Trophoblast cell (in vitro differentiated cells and primary cell): ENCODE measurements around the gene OTOG.

Experiments used
- DNase-seq, 2 donors: peaks; one replicate each; pipeline ENCODE4 v3.0.0-alpha.2; 2016
- H2AFZ ChIP-seq: 2 replicates; pipeline ENCODE4 v1.6.1; 2013; ENCODE audit warnings: low read length, moderate library complexity, mild to moderate bottlenecking; ENCODE audit not compliant: insufficient read depth, poor library complexity
- H2AK5ac ChIP-seq: 2 replicates; pipeline ENCODE4 v1.6.1; 2013; ENCODE audit warnings: mild to moderate bottlenecking, low read length
- H2BK120ac ChIP-seq: 2 replicates; pipeline ENCODE4 v1.6.1; 2013; ENCODE audit warnings: low read length, mild to moderate bottlenecking, moderate library complexity; ENCODE audit not compliant: insufficient read depth, poor library complexity
- H2BK12ac ChIP-seq: 2 replicates; pipeline ENCODE4 v1.6.1; 2013; ENCODE audit warnings: mild to moderate bottlenecking, low read length, moderate library complexity
- H2BK5ac ChIP-seq: 2 replicates; pipeline ENCODE4 v1.6.1; 2013; ENCODE audit warnings: low read length, low read depth, moderate library complexity, mild to moderate bottlenecking; ENCODE audit not compliant: poor library complexity
- H3K14ac ChIP-seq: 2 replicates; pipeline ENCODE4 v1.6.1; 2013; ENCODE audit warnings: mild to moderate bottlenecking, low read length
- H3K18ac ChIP-seq: 2 replicates; pipeline ENCODE4 v1.6.1; 2013; ENCODE audit warnings: mild to moderate bottlenecking, low read length
- H3K23ac ChIP-seq: 2 replicates; pipeline ENCODE4 v1.6.1; 2013; ENCODE audit warnings: low read length
- H3K27ac ChIP-seq: 2 replicates; pipeline ENCODE4 v1.5.1; 2013; ENCODE audit warnings: low read depth, mild to moderate bottlenecking, inconsistent platforms, low read length, moderate library complexity
- H3K27me3 ChIP-seq: 2 replicates; pipeline ENCODE4 v1.6.1; 2013; ENCODE audit warnings: inconsistent platforms, mild to moderate bottlenecking, low read length, moderate library complexity; ENCODE audit not compliant: insufficient read depth
- H3K36me3 ChIP-seq, 2 experiments: 1 replicate in 1 of 2; 2 replicates in 1 of 2; pipeline ENCODE4 v1.6.1; 2013; ENCODE audit warnings: low read length in 2 of 2, mild to moderate bottlenecking in 2 of 2, moderate library complexity in 1 of 2; ENCODE audit not compliant: insufficient read depth in 2 of 2, control insufficient read depth in 1 of 2
- H3K4ac ChIP-seq: 2 replicates; pipeline ENCODE4 v1.6.1; 2013; ENCODE audit warnings: low read depth, mild to moderate bottlenecking, low read length, moderate library complexity
- H3K4me1 ChIP-seq, 2 experiments: 1 replicate in 1 of 2; 2 replicates in 1 of 2; pipeline ENCODE4 v1.6.1; 2013; ENCODE audit warnings: low read length in 2 of 2, mild to moderate bottlenecking in 2 of 2, moderate library complexity in 1 of 2; ENCODE audit not compliant: insufficient read depth in 2 of 2, control insufficient read depth in 1 of 2
- H3K4me2 ChIP-seq: 2 replicates; pipeline ENCODE4 v1.6.1; 2013; ENCODE audit warnings: inconsistent platforms, mild to moderate bottlenecking, low read length, moderate library complexity
- H3K4me3 ChIP-seq: 2 replicates; pipeline ENCODE4 v1.5.1; 2013; ENCODE audit warnings: mild to moderate bottlenecking, low read depth, low read length, inconsistent platforms
- H3K79me1 ChIP-seq: one replicate; pipeline ENCODE4 v1.6.1; 2013; ENCODE audit warnings: low read length
- H3K79me2 ChIP-seq: 2 replicates; pipeline ENCODE4 v1.6.1; 2013; ENCODE audit warnings: low read length, mild to moderate bottlenecking; ENCODE audit not compliant: control insufficient read depth, insufficient read depth, poor library complexity
- H3K9ac ChIP-seq: 2 replicates; pipeline ENCODE4 v1.6.1; 2013; ENCODE audit warnings: mild to moderate bottlenecking, low read length
- H3K9me3 ChIP-seq: 2 replicates; pipeline ENCODE4 v1.6.1; 2013; ENCODE audit warnings: low read depth, mild to moderate bottlenecking, control low read depth, inconsistent platforms, low read length; ENCODE audit not compliant: insufficient read depth
- H4K12ac ChIP-seq: 2 replicates; pipeline ENCODE4 v1.6.1; 2013; ENCODE audit warnings: low read depth, mild to moderate bottlenecking, low read length, moderate library complexity
- H4K8ac ChIP-seq: 2 replicates; pipeline ENCODE4 v1.6.1; 2013; ENCODE audit warnings: low read depth, mild to moderate bottlenecking, low read length, moderate library complexity
- H4K91ac ChIP-seq: one replicate; pipeline ENCODE4 v1.6.1; 2013; ENCODE audit warnings: low read depth, mild to moderate bottlenecking, low read length, moderate library complexity
- WGBS: extraction: QIAGEN DNeasy Blood & Tissue Kit; methylation state at CpG from one replicate; pipeline ENCODE4 v1.1.7; 2013; ENCODE audit warnings: missing lambda C conversion rate; ENCODE audit not compliant: insufficient read length, insufficient coverage; ENCODE audit errors: extremely low coverage; 5-methylcytosine and 5-hydroxymethylcytosine counted together

Gene OTOG

GRCh38 chr11:17533778-17534415, 13.2 kb upstream of the OTOG start:
- no peaks in the 10 kb centered on the region for H3K4me1 ChIP-seq
- no peak overlapping the region for H3K18ac ChIP-seq
- H3K14ac ChIP-seq: no peak overlapping the region
- no peaks in the 10 kb centered on the region for H3K9me3 ChIP-seq
- no peaks in the 10 kb centered on the region for H3K36me3 ChIP-seq
- H3K27ac ChIP-seq: no peak overlapping the region
- H3K79me1 ChIP-seq: no peaks in the 10 kb centered on the region
- H3K4ac ChIP-seq: no peak overlapping the region
- WGBS: no CpG with 5 or more reads among the region's 11 CpGs
- no peak overlapping the region for H3K4me3 ChIP-seq
- H3K23ac ChIP-seq: no peak overlapping the region
- H2AK5ac ChIP-seq: no peak overlapping the region
- DNase-seq: no peak
- H3K27me3 ChIP-seq: no peaks in the 10 kb centered on the region
- H3K9ac ChIP-seq: no peak overlapping the region
- H4K12ac ChIP-seq: no peak overlapping the region
- no peak overlapping the region for H4K8ac ChIP-seq
- H4K91ac ChIP-seq: no peak overlapping the region
- no peak overlapping the region for H2BK5ac ChIP-seq
- no peak overlapping the region for H2BK120ac ChIP-seq
- H3K79me2 ChIP-seq: no peaks in the 10 kb centered on the region
- no peak overlapping the region for H3K4me2 ChIP-seq
- H2BK12ac ChIP-seq: no peak overlapping the region
- H2AFZ ChIP-seq: no peak overlapping the region

- WGBS: no CpG with 5 or more reads among the region's 3 CpGs
- Histone ChIP-seq H4K8ac (no peak overlapping the region), H3K23ac (no peak overlapping the region)
These were observed 11.6 kb upstream of the OTOG start for GRCh38 chr11:17535488-17535887.

GRCh38 chr11:17537261-17537660, 9.8 kb upstream of the OTOG start:
- DNase-seq: no peak

More at GRCh38 chr11:17535488-17535887, 11.6 kb upstream of the OTOG start:
- H4K91ac ChIP-seq: no peak overlapping the region
- H3K14ac ChIP-seq: no peak overlapping the region
- H3K4ac ChIP-seq: no peak overlapping the region
- no peaks in the 10 kb centered on the region for H3K36me3 ChIP-seq
- no peak overlapping the region for H3K27ac ChIP-seq
- H3K27me3 ChIP-seq: no peaks in the 10 kb centered on the region
- no peak overlapping the region for H3K4me2 ChIP-seq
- no peak overlapping the region for H3K9ac ChIP-seq
- H2AK5ac ChIP-seq: no peak overlapping the region
- H2AFZ ChIP-seq: no peak overlapping the region
- H3K9me3 ChIP-seq: no peaks in the 10 kb centered on the region
- H3K79me2 ChIP-seq: no peaks in the 10 kb centered on the region
- no peak overlapping the region for H2BK120ac ChIP-seq
- no peaks in the 10 kb centered on the region for H3K79me1 ChIP-seq
- DNase-seq: no peak
- H4K12ac ChIP-seq: no peak overlapping the region
- H2BK12ac ChIP-seq: no peak overlapping the region
- no peak overlapping the region for H3K18ac ChIP-seq
- no peaks in the 10 kb centered on the region for H3K4me1 ChIP-seq
- no peak overlapping the region for H3K4me3 ChIP-seq
- H2BK5ac ChIP-seq: no peak overlapping the region

GRCh38 chr11:17538054-17538453, 9.0 kb upstream of the OTOG start:
- DNase-seq: no peak
- Histone ChIP-seq H4K12ac (no peak overlapping the region), H3K4me3 (no peak overlapping the region), H2BK120ac (no peak overlapping the region), H3K36me3 (no peaks in the 10 kb centered on the region), H2AK5ac (no peak overlapping the region), H3K14ac (no peak overlapping the region), H4K91ac (no peak overlapping the region), H3K27me3 (no peaks in the 10 kb centered on the region), H3K4ac (no peak overlapping the region), H4K8ac (no peak overlapping the region), H3K23ac (no peak overlapping the region), H3K79me2 (no peaks in the 10 kb centered on the region), H3K18ac (no peak overlapping the region), H3K79me1 (no peaks in the 10 kb centered on the region), H2BK12ac (no peak overlapping the region), H3K4me2 (no peak overlapping the region), H2AFZ (no peak overlapping the region), H2BK5ac (no peak overlapping the region), H3K9ac (no peak overlapping the region), H3K27ac (no peak overlapping the region), H3K4me1 (no peaks in the 10 kb centered on the region), H3K9me3 (no peaks in the 10 kb centered on the region)
- no CpG with 5 or more reads among the region's 1 CpG for WGBS

More at GRCh38 chr11:17537261-17537660, 9.8 kb upstream of the OTOG start:
- Histone ChIP-seq H3K36me3 (no peaks in the 10 kb centered on the region), H3K4me1 (no peaks in the 10 kb centered on the region), H3K4me3 (no peak overlapping the region), H3K18ac (no peak overlapping the region), H2BK120ac (no peak overlapping the region), H2BK5ac (no peak overlapping the region), H3K27ac (no peak overlapping the region), H2BK12ac (no peak overlapping the region), H3K9me3 (no peaks in the 10 kb centered on the region), H2AK5ac (no peak overlapping the region), H3K9ac (no peak overlapping the region), H4K91ac (no peak overlapping the region), H3K79me1 (no peaks in the 10 kb centered on the region), H3K4me2 (no peak overlapping the region), H3K79me2 (no peaks in the 10 kb centered on the region), H3K23ac (no peak overlapping the region), H2AFZ (no peak overlapping the region), H3K27me3 (no peaks in the 10 kb centered on the region), H4K12ac (no peak overlapping the region), H4K8ac (no peak overlapping the region), H3K14ac (no peak overlapping the region), H3K4ac (no peak overlapping the region)
- WGBS: no CpG with 5 or more reads among the region's 8 CpGs
